Activated CD8-positive, alpha-beta memory T cell treated with anti-CD3 and anti-CD28 coated beads, Interleukin-2, amount 10 ng/mL, durations not matched to agents 7 days and 5 days (primary cell): ENCODE measurements around the gene SLIT3. TPM values are rescaled to one million over a fixed set of nuclear protein-coding genes. Genes with fewer than 3 reads are reported as not detected.

Experiments used
- ATAC-seq: fragments of 150-1000 bp; cut with Tn5 transposase; one replicate; pipeline ENCODE4 v1.10.0; 2021; ENCODE audit warnings: moderate library complexity
- CTCF ChIA-PET: fragments of 350-600 bp; sonication (Branson Sonifier 250); formaldehyde crosslinking; loops from one replicate; lab custom pipeline; 2021; ENCODE audit warnings: antibody characterized with exemption; lab: Charles Lee
- DNase-seq: peaks from one replicate; pipeline ENCODE4 v3.0.0-alpha.2; 2020
- H3K27ac Mint-ChIP-seq: one replicate; pipeline ENCODE4 v1.8.0; 2021; ENCODE audit warnings: mild to moderate bottlenecking, mixed read lengths
- H3K27me3 Mint-ChIP-seq: one replicate; pipeline ENCODE4 v1.8.0; 2021; ENCODE audit warnings: mixed read lengths
- H3K36me3 Mint-ChIP-seq: one replicate; pipeline ENCODE4 v1.8.0; 2021; ENCODE audit warnings: mild to moderate bottlenecking, mixed read lengths
- H3K4me1 Mint-ChIP-seq: one replicate; pipeline ENCODE4 v1.8.0; 2021; ENCODE audit warnings: mixed read lengths
- H3K4me3 Mint-ChIP-seq: one replicate; pipeline ENCODE4 v1.8.0; 2021; ENCODE audit warnings: mild to moderate bottlenecking, moderate library complexity, mixed read lengths
- H3K9me3 Mint-ChIP-seq: one replicate; pipeline ENCODE4 v1.8.0; 2022; ENCODE audit warnings: low read depth, mixed read lengths
- total RNA-seq, 2 experiments: library from RNA; stranded (reverse); gene quantifications; one replicate each; pipeline ENCODE4 v1.2.3, GENCODE V29; 2021

The SLIT3 gene
- total RNA-seq, 2 experiments from 2014 or later = 0.09 TPM; not detected in 1

GRCh38 chr5:169164481-169164925 lies 136.4 kb downstream of the SLIT3 start:
- Mint-ChIP-seq H3K4me1 (no peaks in the 10 kb centered on the region), H3K27ac (no peak overlapping the region), H3K4me3 (no peak overlapping the region), H3K36me3 (no peaks in the 10 kb centered on the region), H3K27me3 (no peaks in the 10 kb centered on the region), H3K9me3 (peaks cover 2% of the 10 kb centered on the region)
- CTCF ChIA-PET = no interaction called here
- DNase-seq = no peak
- no peak for ATAC-seq

GRCh38 chr5:169162407-169162806 lies 138.5 kb downstream of the SLIT3 start:
- Mint-ChIP-seq H3K4me3 (no peak overlapping the region), H3K27me3 (no peaks in the 10 kb centered on the region)

GRCh38 chr5:169161022-169161680 lies 139.8 kb downstream of the SLIT3 start:
- Mint-ChIP-seq H3K27me3 (no peaks in the 10 kb centered on the region), H3K9me3 (peaks cover 2% of the 10 kb centered on the region), H3K4me3 (no peak overlapping the region), H3K27ac (no peak overlapping the region), H3K4me1 (no peaks in the 10 kb centered on the region), H3K36me3 (no peaks in the 10 kb centered on the region)
- ATAC-seq (no peak), DNase-seq (no peak)
- CTCF ChIA-PET = no interaction called here

More at GRCh38 chr5:169162407-169162806, 138.5 kb downstream of the SLIT3 start:
- Mint-ChIP-seq H3K9me3 (peaks cover 2% of the 10 kb centered on the region), H3K36me3 (no peaks in the 10 kb centered on the region), H3K27ac (no peak overlapping the region), H3K4me1 (no peaks in the 10 kb centered on the region)
- DNase-seq (no peak), ATAC-seq (no peak)
- CTCF ChIA-PET = no interaction called here

GRCh38 chr5:169160405-169160901 lies 140.5 kb downstream of the SLIT3 start:
- Mint-ChIP-seq H3K4me3 (no peak overlapping the region), H3K9me3 (peaks cover 2% of the 10 kb centered on the region), H3K4me1 (no peaks in the 10 kb centered on the region), H3K27me3 (no peaks in the 10 kb centered on the region), H3K36me3 (no peaks in the 10 kb centered on the region), H3K27ac (no peak overlapping the region)
- DNase-seq (no peak), ATAC-seq (no peak)
- CTCF ChIA-PET = no interaction called here

- H3K36me3 Mint-ChIP-seq = no peaks in the 10 kb centered on the region
- CTCF ChIA-PET = no interaction called here
- H3K27me3 Mint-ChIP-seq = no peaks in the 10 kb centered on the region
- no peak overlapping the region for H3K4me3 Mint-ChIP-seq
- H3K9me3 Mint-ChIP-seq = peaks cover 2% of the 10 kb centered on the region
- H3K4me1 Mint-ChIP-seq = no peaks in the 10 kb centered on the region
- ATAC-seq = no peak
- no peak overlapping the region for H3K27ac Mint-ChIP-seq
- DNase-seq = no peak
Observed at GRCh38 chr5:169158764-169159163, 142.2 kb downstream of the SLIT3 start.

GRCh38 chr5:169157064-169157463 lies 143.9 kb downstream of the SLIT3 start:
- Mint-ChIP-seq H3K4me3 (no peak overlapping the region), H3K27me3 (no peaks in the 10 kb centered on the region), H3K36me3 (no peaks in the 10 kb centered on the region), H3K9me3 (peaks cover 2% of the 10 kb centered on the region), H3K4me1 (no peaks in the 10 kb centered on the region), H3K27ac (no peak overlapping the region)
- ATAC-seq = no peak
- no peak for DNase-seq
- CTCF ChIA-PET = no interaction called here

- DNase-seq (no peak), ATAC-seq (no peak)
- Mint-ChIP-seq H3K9me3 (no peaks in the 10 kb centered on the region), H3K27me3 (no peaks in the 10 kb centered on the region), H3K36me3 (no peaks in the 10 kb centered on the region), H3K4me1 (no peaks in the 10 kb centered on the region), H3K4me3 (no peak overlapping the region), H3K27ac (no peak overlapping the region)
- CTCF ChIA-PET = no interaction called here
Observed at GRCh38 chr5:169154679-169155078, 146.3 kb downstream of the SLIT3 start.

GRCh38 chr5:169153405-169153804 lies 147.5 kb downstream of the SLIT3 start:
- DNase-seq = no peak
- ATAC-seq = no peak
- Mint-ChIP-seq H3K4me1 (no peaks in the 10 kb centered on the region), H3K27me3 (no peaks in the 10 kb centered on the region), H3K9me3 (no peaks in the 10 kb centered on the region), H3K27ac (no peak overlapping the region), H3K36me3 (no peaks in the 10 kb centered on the region), H3K4me3 (no peak overlapping the region)
- CTCF ChIA-PET = no interaction called here

GRCh38 chr5:169152946-169153345 lies 148.0 kb downstream of the SLIT3 start:
- Mint-ChIP-seq H3K36me3 (no peaks in the 10 kb centered on the region), H3K27me3 (no peaks in the 10 kb centered on the region), H3K4me1 (no peaks in the 10 kb centered on the region), H3K4me3 (no peak overlapping the region), H3K9me3 (no peaks in the 10 kb centered on the region), H3K27ac (no peak overlapping the region)
- ATAC-seq (no peak), DNase-seq (no peak)
- CTCF ChIA-PET = no interaction called here

GRCh38 chr5:169152453-169152852 lies 148.5 kb downstream of the SLIT3 start:
- no peak for ATAC-seq
- CTCF ChIA-PET = no interaction called here
- Mint-ChIP-seq H3K4me1 (no peaks in the 10 kb centered on the region), H3K27ac (no peak overlapping the region), H3K36me3 (no peaks in the 10 kb centered on the region), H3K27me3 (no peaks in the 10 kb centered on the region), H3K9me3 (no peaks in the 10 kb centered on the region), H3K4me3 (no peak overlapping the region)
- no peak for DNase-seq

- Mint-ChIP-seq H3K27ac (no peak overlapping the region), H3K27me3 (no peaks in the 10 kb centered on the region), H3K9me3 (no peaks in the 10 kb centered on the region), H3K4me3 (no peak overlapping the region), H3K4me1 (no peaks in the 10 kb centered on the region), H3K36me3 (no peaks in the 10 kb centered on the region)
- ATAC-seq = no peak
- CTCF ChIA-PET = no interaction called here
- DNase-seq = no peak
Observed at GRCh38 chr5:169151051-169151805, 149.7 kb downstream of the SLIT3 start.

- H3K4me3 Mint-ChIP-seq = no peak overlapping the region
- no peak overlapping the region for H3K27ac Mint-ChIP-seq
- no peaks in the 10 kb centered on the region for H3K27me3 Mint-ChIP-seq
- no peaks in the 10 kb centered on the region for H3K9me3 Mint-ChIP-seq
- H3K36me3 Mint-ChIP-seq = no peaks in the 10 kb centered on the region
- H3K4me1 Mint-ChIP-seq = no peaks in the 10 kb centered on the region
- CTCF ChIA-PET = no interaction called here
- no peak for ATAC-seq
- no peak for DNase-seq
Observed at GRCh38 chr5:169150108-169150507, 150.8 kb downstream of the SLIT3 start.

- no peaks in the 10 kb centered on the region for H3K9me3 Mint-ChIP-seq
- no peak overlapping the region for H3K27ac Mint-ChIP-seq
- no peaks in the 10 kb centered on the region for H3K27me3 Mint-ChIP-seq
- no peaks in the 10 kb centered on the region for H3K4me1 Mint-ChIP-seq
- no peak overlapping the region for H3K4me3 Mint-ChIP-seq
- CTCF ChIA-PET = no interaction called here
- ATAC-seq = no peak
- DNase-seq = no peak
- H3K36me3 Mint-ChIP-seq = no peaks in the 10 kb centered on the region
Observed at GRCh38 chr5:169149317-169149716, 151.6 kb downstream of the SLIT3 start.

- no peak for DNase-seq
- no peaks in the 10 kb centered on the region for H3K4me1 Mint-ChIP-seq
- no peaks in the 10 kb centered on the region for H3K27me3 Mint-ChIP-seq
- H3K4me3 Mint-ChIP-seq = no peak overlapping the region
- CTCF ChIA-PET = no interaction called here
- H3K36me3 Mint-ChIP-seq = no peaks in the 10 kb centered on the region
- H3K9me3 Mint-ChIP-seq = no peaks in the 10 kb centered on the region
- no peak overlapping the region for H3K27ac Mint-ChIP-seq
- ATAC-seq = no peak
Observed at GRCh38 chr5:169148138-169148740, 152.7 kb downstream of the SLIT3 start.
